Measurements from ENCODE around the gene SPATA1. TPM values are rescaled to one million over a fixed set of nuclear protein-coding genes. Genes with fewer than 3 reads are reported as not detected.

SPATA1 gene
- total and polyA plus RNA-seq, 2 of the 13 experiments (the other 11 are each of a cell fraction or from before 2014, with no cell fraction given): 0.70 to 1.4 TPM

- TF ChIP-seq IRX3 (CRISPR knock-in tag; IDR thresholded peaks at IDR 0.05; ENCODE audit: borderline replicate concordance, low read depth) (no peak), ZNF251 (CRISPR knock-in tag; IDR thresholded peaks at IDR 0.05) (no peak), MLXIP (CRISPR knock-in tag; IDR thresholded peaks at IDR 0.05; ENCODE audit: borderline replicate concordance) (no peak), ZNF441 (CRISPR knock-in tag; IDR thresholded peaks at IDR 0.05; ENCODE audit: borderline replicate concordance) (no peak), IRF1 (CRISPR knock-in tag; IDR thresholded peaks at IDR 0.05; ENCODE audit: low read depth) (no peak), ZSCAN12 (CRISPR knock-in tag; IDR thresholded peaks at IDR 0.05) (no peak), RARG (CRISPR knock-in tag; IDR thresholded peaks at IDR 0.05; ENCODE audit: low read depth) (no peak), ZNF235 (CRISPR knock-in tag; IDR thresholded peaks at IDR 0.05; ENCODE audit: borderline replicate concordance) (no peak), NAIF1 (CRISPR knock-in tag; IDR thresholded peaks at IDR 0.05; ENCODE audit: borderline replicate concordance) (no peak), CSRNP2 (CRISPR knock-in tag; conservative IDR thresholded peaks at IDR 0.05; ENCODE audit: low read depth) (no peak), SIX4 (CRISPR knock-in tag; IDR thresholded peaks at IDR 0.05) (no peak)
- TF ChIP-seq, protein P1, sequence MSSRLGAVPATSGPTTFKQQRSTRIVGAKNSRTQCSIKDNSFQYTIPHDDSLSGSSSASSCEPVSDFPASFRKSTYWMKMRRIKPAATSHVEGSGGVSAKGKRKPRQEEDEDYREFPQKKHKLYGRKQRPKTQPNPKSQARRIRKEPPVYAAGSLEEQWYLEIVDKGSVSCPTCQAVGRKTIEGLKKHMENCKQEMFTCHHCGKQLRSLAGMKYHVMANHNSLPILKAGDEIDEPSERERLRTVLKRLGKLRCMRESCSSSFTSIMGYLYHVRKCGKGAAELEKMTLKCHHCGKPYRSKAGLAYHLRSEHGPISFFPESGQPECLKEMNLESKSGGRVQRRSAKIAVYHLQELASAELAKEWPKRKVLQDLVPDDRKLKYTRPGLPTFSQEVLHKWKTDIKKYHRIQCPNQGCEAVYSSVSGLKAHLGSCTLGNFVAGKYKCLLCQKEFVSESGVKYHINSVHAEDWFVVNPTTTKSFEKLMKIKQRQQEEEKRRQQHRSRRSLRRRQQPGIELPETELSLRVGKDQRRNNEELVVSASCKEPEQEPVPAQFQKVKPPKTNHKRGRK (CRISPR knock-in tag; IDR thresholded peaks at IDR 0.05): no peak
- TF ChIP-seq, protein P2, sequence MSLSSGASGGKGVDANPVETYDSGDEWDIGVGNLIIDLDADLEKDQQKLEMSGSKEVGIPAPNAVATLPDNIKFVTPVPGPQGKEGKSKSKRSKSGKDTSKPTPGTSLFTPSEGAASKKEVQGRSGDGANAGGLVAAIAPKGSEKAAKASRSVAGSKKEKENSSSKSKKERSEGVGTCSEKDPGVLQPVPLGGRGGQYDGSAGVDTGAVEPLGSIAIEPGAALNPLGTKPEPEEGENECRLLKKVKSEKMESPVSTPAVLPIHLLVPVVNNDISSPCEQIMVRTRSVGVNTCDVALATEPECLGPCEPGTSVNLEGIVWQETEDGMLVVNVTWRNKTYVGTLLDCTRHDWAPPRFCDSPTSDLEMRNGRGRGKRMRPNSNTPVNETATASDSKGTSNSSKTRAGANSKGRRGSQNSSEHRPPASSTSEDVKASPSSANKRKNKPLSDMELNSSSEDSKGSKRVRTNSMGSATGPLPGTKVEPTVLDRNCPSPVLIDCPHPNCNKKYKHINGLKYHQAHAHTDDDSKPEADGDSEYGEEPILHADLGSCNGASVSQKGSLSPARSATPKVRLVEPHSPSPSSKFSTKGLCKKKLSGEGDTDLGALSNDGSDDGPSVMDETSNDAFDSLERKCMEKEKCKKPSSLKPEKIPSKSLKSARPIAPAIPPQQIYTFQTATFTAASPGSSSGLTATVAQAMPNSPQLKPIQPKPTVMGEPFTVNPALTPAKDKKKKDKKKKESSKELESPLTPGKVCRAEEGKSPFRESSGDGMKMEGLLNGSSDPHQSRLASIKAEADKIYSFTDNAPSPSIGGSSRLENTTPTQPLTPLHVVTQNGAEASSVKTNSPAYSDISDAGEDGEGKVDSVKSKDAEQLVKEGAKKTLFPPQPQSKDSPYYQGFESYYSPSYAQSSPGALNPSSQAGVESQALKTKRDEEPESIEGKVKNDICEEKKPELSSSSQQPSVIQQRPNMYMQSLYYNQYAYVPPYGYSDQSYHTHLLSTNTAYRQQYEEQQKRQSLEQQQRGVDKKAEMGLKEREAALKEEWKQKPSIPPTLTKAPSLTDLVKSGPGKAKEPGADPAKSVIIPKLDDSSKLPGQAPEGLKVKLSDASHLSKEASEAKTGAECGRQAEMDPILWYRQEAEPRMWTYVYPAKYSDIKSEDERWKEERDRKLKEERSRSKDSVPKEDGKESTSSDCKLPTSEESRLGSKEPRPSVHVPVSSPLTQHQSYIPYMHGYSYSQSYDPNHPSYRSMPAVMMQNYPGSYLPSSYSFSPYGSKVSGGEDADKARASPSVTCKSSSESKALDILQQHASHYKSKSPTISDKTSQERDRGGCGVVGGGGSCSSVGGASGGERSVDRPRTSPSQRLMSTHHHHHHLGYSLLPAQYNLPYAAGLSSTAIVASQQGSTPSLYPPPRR (CRISPR knock-in tag; IDR thresholded peaks at IDR 0.05; ENCODE audit: borderline replicate concordance): peak; percentile 65; the same call in 1 of the 2 replicates
Observed at GRCh38 chr1:84504580-84505492, 1.4 kb upstream of the SPATA1 start (continued).
